ENCODE data around the gene SREBF1. TPM values are rescaled to one million over a fixed set of nuclear protein-coding genes. Genes with fewer than 3 reads are reported as not detected.

SREBF1 gene
- 26.4 and 47.6 TPM in 2 replicates for total RNA-seq

GRCh38 chr17:17836818-17837379, at the start of gene SREBF1:
TSS of gene SREBF1 (minus strand) at chr17:17836986. CDS start at chr17:17836817, 169 bp downstream.

Small RNAs within 50 kb of the gene (small RNA-seq; reads per million reads assigned to genes)
- gene MIR33B (11.1 reads per million, percentile 94 among the genes with 10 or more reads in this experiment), gene MIR6777 (not detected)

Other genes starting within 250 kb of the SREBF1 start
- gene PEMT, start 245.3 kb downstream of the SREBF1 start, total RNA-seq: 19.1 and 28.5 TPM in 2 replicates
- 9.8 and 10.6 TPM in 2 replicates for gene RAI1, start 155.5 kb downstream of the SREBF1 start, total RNA-seq
- gene TOM1L2, start 135.4 kb upstream of the SREBF1 start, total RNA-seq: 42.6 and 60.2 TPM in 2 replicates
- 2.1 and 2.7 TPM in 2 replicates for gene DRC3, start 135.9 kb upstream of the SREBF1 start, total RNA-seq
- 14.8 and 18.4 TPM in 2 replicates for gene ATPAF2, start 202.2 kb upstream of the SREBF1 start, total RNA-seq
- gene GID4, start 202.4 kb upstream of the SREBF1 start, total RNA-seq: 14.2 and 18.0 TPM in 2 replicates

All from articular chondrocyte of knee joint (primary cell).